Measurements from ENCODE around the gene CHIC2.

- TF ChIP-seq CTCF (IDR thresholded peaks at IDR 0.05; ENCODE audit: low read length): no peak
- TF ChIP-seq EZH2 (optimal IDR thresholded peaks at IDR 0.05; ENCODE audit: low read depth, low read length): no peak
- TF ChIP-seq EZH2phosphoT487 (IDR thresholded peaks at IDR 0.05; ENCODE audit: low read length): no peak
These were observed 10.0 kb upstream of the CHIC2 start for GRCh38 chr4:54074381-54074780.

Measured in MM.1S (cell line).